GM12891 (cell line): ENCODE data around the gene GNB1L.
"Not testable (repeated sequence)": the region's sequence is repeated elsewhere in the genome, so short reads cannot be mapped to it uniquely, and the experiment has no call there.

ENCODE experiments used
- DNase-seq: peaks from one replicate; pipeline ENCODE4 v3.0.0; 2011; ENCODE audit warnings: low spot score; ENCODE audit not compliant: insufficient read length
- FAIRE-seq: peaks from 2 replicates; lab custom pipeline; 2011; peaks lifted over from hg19 to GRCh38; lab: Jason Lieb, UNC
- PAX5 ChIP-seq: IDR thresholded peaks from 2 replicates; pipeline ENCODE4 v1.6.1; 2011; ENCODE audit warnings: low read length, moderate library complexity, mild to moderate bottlenecking; ENCODE audit not compliant: insufficient read depth, severe bottlenecking
- POLR2A ChIP-seq: IDR thresholded peaks from 2 replicates; pipeline ENCODE4 v1.6.1; 2011; ENCODE audit warnings: low read depth, low read length, control low read depth
- POLR2AphosphoS5 ChIP-seq: IDR thresholded peaks from 2 replicates; pipeline ENCODE4 v1.6.1; 2011; ENCODE audit warnings: low read depth, low read length, control low read depth
- POU2F2 ChIP-seq: IDR thresholded peaks from 2 replicates; pipeline ENCODE4 v1.6.1; 2011; ENCODE audit warnings: low read depth, mild to moderate bottlenecking, control low read depth, low read length, moderate library complexity
- SPI1 ChIP-seq: IDR thresholded peaks from 2 replicates; pipeline ENCODE4 v1.6.1; 2011; ENCODE audit warnings: low read depth, low read length, control low read depth
- TAF1 ChIP-seq: IDR thresholded peaks from 2 replicates; pipeline ENCODE4 v1.6.1; 2011; ENCODE audit warnings: low read depth, low read length, control low read depth

Gene GNB1L

GRCh38 chr22:19890502-19891316 is 36.0 kb upstream of the GNB1L start:
- DNase-seq, result no peak
- FAIRE-seq, result no peak

GRCh38 chr22:19889951-19890350 is 35.3 kb upstream of the GNB1L start:
- FAIRE-seq (no peak), DNase-seq (no peak)
- TF ChIP-seq POLR2A (no peak), TAF1 (no peak)

More at GRCh38 chr22:19890502-19891316, 36.0 kb upstream of the GNB1L start:
- TF ChIP-seq POLR2A, result no peak
- TF ChIP-seq POU2F2, result no peak
- no peak for TF ChIP-seq POLR2AphosphoS5
- no peak for TF ChIP-seq SPI1
- TF ChIP-seq PAX5, result no peak
- no peak for TF ChIP-seq TAF1

- no peak for DNase-seq
- TF ChIP-seq PAX5 (no peak), TAF1 (no peak), SPI1 (no peak), POLR2AphosphoS5 (no peak), POLR2A (no peak), POU2F2 (no peak)
- FAIRE-seq, result no peak
Observed at GRCh38 chr22:19888131-19888746, 33.6 kb upstream of the GNB1L start.

GRCh38 chr22:19887256-19887985 is 32.7 kb upstream of the GNB1L start:
- TF ChIP-seq POLR2AphosphoS5 (no peak), POU2F2 (no peak), POLR2A (no peak), PAX5 (no peak), TAF1 (no peak), SPI1 (no peak)
- DNase-seq (no peak), FAIRE-seq (no peak)

GRCh38 chr22:19886605-19887255 is 32.1 kb upstream of the GNB1L start:
- FAIRE-seq (peak; percentile 67), DNase-seq (no peak)

GRCh38 chr22:19885841-19886592 is 31.3 kb upstream of the GNB1L start:
- TF ChIP-seq PAX5 (no peak), POLR2A (no peak), TAF1 (no peak), POLR2AphosphoS5 (no peak), POU2F2 (no peak), SPI1 (no peak)
- FAIRE-seq (no peak), DNase-seq (no peak)

More at GRCh38 chr22:19886605-19887255, 32.1 kb upstream of the GNB1L start:
- TF ChIP-seq POLR2AphosphoS5 (no peak), SPI1 (peak; percentile 26; the same call in 1 of the 2 replicates)

GRCh38 chr22:19884954-19885751 is 30.5 kb upstream of the GNB1L start:
- FAIRE-seq (no peak), DNase-seq (no peak)
- TF ChIP-seq TAF1 (no peak), SPI1 (no peak), PAX5 (no peak), POLR2AphosphoS5 (no peak), POLR2A (no peak), POU2F2 (no peak)

- DNase-seq (no peak), FAIRE-seq (no peak)
- TF ChIP-seq POLR2AphosphoS5 (no peak), SPI1 (no peak), TAF1 (no peak), PAX5 (no peak), POU2F2 (no peak), POLR2A (no peak)
Observed at GRCh38 chr22:19884161-19884953, 29.7 kb upstream of the GNB1L start.

- FAIRE-seq, DNase-seq: not testable (repeated sequence)
Observed at GRCh38 chr22:19883446-19883845, 28.8 kb upstream of the GNB1L start.
